Fibroblast of pulmonary artery (primary cell): ENCODE results near the gene MAFG.

Source experiments
- DNase-seq: peaks from one replicate; pipeline ENCODE4 v3.0.0-alpha.2; 2010; ENCODE audit warnings: low read depth
- H3K4me3 ChIP-seq: replicated peaks from 2 replicates; pipeline ENCODE4 v1.5.1; 2011; ENCODE audit warnings: low read depth, mild to moderate bottlenecking, control low read depth, low read length, moderate library complexity
- TF ChIP-seq, protein P1 (sequence below): IDR thresholded peaks from 2 replicates; pipeline ENCODE4 v1.5.1; 2011; ENCODE audit warnings: mild to moderate bottlenecking, control low read depth, low read length, inconsistent platforms; ENCODE audit errors: missing control alignments

MAFG gene

DNA sequence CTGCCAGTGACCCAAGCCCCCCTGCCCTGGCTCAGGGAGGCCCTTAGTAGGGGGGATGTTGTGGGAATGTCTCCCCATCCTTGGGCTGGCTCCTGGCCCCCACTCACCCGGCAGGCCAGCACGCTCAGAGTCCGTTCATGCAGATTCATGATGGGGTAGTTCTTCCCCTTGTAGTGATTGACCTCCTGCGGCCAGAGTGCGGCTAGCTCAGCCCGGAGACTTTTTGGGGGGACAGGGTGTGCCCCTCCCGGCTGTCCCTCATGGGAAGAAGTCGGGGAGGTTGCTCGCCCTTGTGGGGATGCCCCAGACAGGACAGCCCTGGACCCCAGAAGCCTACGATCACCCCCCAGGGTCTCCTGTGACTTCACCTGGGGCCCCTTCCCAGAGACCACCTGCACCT, 21.5 kb downstream of the MAFG start:
- TF ChIP-seq, protein P1, sequence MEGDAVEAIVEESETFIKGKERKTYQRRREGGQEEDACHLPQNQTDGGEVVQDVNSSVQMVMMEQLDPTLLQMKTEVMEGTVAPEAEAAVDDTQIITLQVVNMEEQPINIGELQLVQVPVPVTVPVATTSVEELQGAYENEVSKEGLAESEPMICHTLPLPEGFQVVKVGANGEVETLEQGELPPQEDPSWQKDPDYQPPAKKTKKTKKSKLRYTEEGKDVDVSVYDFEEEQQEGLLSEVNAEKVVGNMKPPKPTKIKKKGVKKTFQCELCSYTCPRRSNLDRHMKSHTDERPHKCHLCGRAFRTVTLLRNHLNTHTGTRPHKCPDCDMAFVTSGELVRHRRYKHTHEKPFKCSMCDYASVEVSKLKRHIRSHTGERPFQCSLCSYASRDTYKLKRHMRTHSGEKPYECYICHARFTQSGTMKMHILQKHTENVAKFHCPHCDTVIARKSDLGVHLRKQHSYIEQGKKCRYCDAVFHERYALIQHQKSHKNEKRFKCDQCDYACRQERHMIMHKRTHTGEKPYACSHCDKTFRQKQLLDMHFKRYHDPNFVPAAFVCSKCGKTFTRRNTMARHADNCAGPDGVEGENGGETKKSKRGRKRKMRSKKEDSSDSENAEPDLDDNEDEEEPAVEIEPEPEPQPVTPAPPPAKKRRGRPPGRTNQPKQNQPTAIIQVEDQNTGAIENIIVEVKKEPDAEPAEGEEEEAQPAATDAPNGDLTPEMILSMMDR: no peak
- DNase-seq: no peak
- H3K4me3 ChIP-seq: no peak overlapping the region

DNA sequence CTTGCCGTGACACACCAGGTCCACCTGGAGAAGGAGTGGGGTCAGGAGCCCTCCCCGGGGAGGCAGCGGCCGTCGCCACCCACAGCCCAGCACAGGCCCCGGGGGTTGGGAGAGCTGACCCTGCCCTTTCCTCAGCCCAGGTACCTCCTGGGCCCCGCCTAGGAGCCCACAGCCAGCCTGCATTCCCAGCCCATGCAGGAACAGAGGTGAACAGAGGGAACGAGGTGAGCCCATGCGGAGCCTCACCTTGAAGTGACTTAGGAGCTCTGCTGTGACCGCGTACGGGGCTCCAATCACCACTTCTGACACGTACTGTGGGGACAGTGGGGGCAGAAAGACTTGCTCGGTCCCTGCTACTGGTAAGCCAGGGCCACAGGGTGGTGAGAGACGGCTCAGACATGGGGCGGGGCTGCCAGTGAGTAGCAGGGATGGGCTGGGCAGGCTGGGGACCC, 22.1 kb downstream of the MAFG start:
- no peak overlapping the region for H3K4me3 ChIP-seq
- no peak for DNase-seq
- TF ChIP-seq, protein P1: no peak

DNA sequence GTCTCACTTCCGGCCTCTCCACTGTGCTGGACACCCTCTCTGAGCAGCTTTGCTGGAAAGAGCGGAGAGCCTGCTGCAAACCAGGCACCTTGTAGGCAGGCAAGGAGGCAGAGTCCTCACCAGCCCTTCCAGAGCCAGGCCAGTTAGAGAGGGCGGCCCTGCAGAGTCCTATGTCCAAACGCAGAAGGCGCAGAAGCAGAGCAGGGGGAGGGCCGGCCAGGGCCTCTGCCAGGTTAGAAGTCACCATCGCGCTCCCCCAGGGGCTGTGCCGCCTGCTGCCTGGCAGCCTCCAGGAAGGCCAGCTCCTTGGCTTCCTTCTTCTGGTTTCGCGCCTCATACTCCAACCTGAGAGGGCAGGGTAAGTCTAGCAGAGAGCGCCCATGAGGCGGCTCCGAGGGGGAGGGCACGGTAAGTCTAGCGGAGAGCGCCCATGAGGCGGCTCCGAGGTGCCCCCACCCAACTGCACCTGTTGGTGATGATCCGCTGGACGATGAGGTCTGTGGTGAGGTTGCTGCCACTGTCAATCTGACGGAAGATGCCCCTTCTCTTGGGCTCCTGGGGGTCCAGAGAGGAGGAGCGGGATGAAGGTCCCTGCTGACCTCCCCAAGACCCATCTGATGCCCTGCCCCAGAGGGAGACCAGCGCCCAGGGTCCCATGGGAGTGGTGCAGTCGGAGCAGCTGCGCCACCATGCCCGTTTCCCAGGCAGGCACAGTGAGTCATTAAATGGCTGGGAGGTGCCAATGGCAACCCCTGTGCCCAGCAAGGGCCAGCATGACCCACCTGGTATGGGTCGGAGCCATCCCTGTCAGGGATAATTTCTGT, 22.7 kb downstream of the MAFG start:
- no peak overlapping the region for H3K4me3 ChIP-seq
- TF ChIP-seq, protein P1: no peak
- DNase-seq: no peak

DNA sequence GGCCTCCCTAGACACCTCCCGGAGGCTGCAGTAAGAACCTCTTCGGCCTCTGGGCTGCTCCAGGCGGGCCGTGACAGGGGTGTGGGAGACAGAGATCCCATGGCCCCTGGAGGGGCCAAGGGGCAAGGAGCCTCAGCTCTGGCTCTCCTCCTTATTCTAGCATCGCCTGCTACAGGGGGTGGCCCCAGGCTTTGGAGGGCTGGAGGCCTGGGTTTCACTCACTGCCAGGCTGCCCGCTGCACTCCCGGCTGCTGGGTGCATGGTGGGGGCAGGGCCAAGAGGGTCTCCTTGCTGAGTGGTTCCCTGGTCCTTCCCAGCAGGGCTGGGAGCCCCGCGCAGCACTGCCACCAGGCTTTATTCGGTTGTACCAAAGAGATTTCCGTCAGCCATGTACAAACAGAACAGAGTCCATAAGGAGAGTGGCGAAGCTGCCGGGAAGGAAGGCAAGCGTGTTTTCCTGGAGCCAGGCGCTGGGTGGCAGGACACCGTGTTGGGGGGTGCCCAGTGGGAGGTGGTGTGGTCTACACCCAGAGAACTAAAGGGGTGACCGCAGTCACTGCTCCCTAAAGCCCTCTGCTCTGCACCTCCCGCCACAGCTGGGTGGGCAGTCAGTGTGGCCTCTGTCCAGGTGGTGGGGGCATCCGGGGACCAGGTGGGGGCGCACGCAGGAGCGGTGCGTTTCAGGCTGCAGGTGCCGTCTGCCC, 23.5 kb downstream of the MAFG start:
- DNase-seq: no peak
- TF ChIP-seq, protein P1: no peak
- H3K4me3 ChIP-seq: no peak overlapping the region

GRCh38 chr17:81903415-81903831, 24.1 kb downstream of the MAFG start:
- DNase-seq: no peak
- TF ChIP-seq, protein P1: no peak
- no peak overlapping the region for H3K4me3 ChIP-seq

DNA sequence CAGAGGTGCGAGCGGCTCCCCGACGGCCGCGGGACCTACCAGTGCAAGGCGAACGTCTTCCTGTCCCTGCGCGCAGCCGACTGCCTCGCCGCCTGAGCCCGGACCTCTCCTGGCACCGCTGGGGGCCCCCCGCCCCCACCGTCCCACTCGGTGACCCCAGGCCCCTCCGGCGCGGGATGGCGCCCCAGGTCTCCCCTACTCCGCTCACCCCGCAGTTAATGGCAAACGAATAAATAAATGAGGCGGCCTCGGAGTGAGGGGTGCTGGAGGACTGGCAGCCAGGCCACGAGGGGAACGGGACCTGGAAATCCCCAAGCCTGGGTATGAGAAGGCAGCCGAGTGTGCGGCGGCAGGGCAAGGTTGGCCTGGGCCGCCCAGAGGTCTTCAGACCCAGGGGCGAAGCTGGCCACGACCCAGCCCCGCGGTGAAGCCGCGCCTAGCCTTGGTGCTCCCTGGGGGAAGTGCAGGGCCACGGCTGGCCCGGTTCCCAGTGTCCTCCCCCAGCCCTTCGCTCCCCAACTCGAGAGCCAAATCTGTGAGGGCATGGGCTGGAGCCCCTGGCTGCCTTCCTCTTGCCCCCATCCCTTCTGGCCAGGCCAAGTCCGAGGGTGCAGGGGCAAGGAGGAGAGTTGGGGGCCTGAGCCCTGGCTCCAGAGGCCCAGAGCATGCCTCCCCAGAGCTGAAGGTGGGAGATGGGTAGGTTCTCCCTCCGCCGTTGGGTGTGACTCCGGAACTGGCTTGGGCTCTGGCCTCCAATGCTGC, 24.7 kb downstream of the MAFG start:
- DNase-seq: no peak
- TF ChIP-seq, protein P1: no peak
- no peak overlapping the region for H3K4me3 ChIP-seq
